ENCODE data around the gene LCT. TPM values are rescaled to one million over a fixed set of nuclear protein-coding genes. Genes with fewer than 3 reads are reported as not detected.
"Not testable (repeated sequence)": the region's sequence is repeated elsewhere in the genome, so short reads cannot be mapped to it uniquely, and the experiment has no call there.

Gene LCT
- total and polyA plus RNA-seq, 2 donors from 2014 or later = 0.19 TPM; not detected in 1

GRCh38 chr2:135817466-135817865, 19.5 kb downstream of the LCT start:
- TF ChIP-seq CTCF (IDR thresholded peaks at IDR 0.05; ENCODE audit: borderline replicate concordance, extremely low read depth, insufficient read depth) = no peak
- no peak for FAIRE-seq

DNA sequence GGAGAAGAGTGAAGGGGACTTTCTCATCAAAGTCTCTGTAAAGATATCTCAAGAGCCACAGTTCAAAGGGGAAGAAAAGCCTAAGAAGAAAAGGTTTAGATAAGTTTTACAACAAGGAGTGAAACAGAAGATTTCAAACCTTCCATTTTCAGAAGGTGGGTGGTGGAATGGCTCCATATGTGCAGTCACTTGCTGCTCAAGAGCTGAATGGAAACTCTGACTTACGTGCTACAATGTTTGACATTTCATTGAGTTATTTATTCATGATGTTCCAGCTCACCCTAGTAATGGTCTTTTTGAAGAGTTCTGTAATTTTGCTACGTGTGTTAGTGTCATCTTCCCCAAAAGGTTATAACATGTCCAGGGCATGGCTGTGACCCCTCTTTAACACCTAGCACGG, 21.7 kb downstream of the LCT start:
- H3K27me3 ChIP-seq (ENCODE audit: control insufficient read depth, insufficient read depth, low read length) = no peaks in the 10 kb centered on the region
- H3K9ac ChIP-seq (ENCODE audit: low read length in 3 of 3) = no peak overlapping the region
- H3K4me1 ChIP-seq (ENCODE audit: control insufficient read depth in 2 of 3, insufficient read depth in 2 of 3, low read depth in 1 of 3, low read length in 3 of 3) = no peaks in the 10 kb centered on the region
- no peak overlapping the region for H3K4me3 ChIP-seq (ENCODE audit: low read length in 3 of 3)
- no peaks in the 10 kb centered on the region for H3K36me3 ChIP-seq (ENCODE audit: control insufficient read depth in 2 of 3, insufficient read depth in 3 of 3, low read length in 3 of 3)
- DNase-seq (no peak), FAIRE-seq (no peak)
- no peak for TF ChIP-seq CTCF (IDR thresholded peaks at IDR 0.05; ENCODE audit: borderline replicate concordance, extremely low read depth, insufficient read depth)
- no peak overlapping the region for H3K27ac ChIP-seq (ENCODE audit: low read depth in 2 of 2, low read length in 2 of 2)
- intact Hi-C loops (cut with DNase I) = no loop called here
- H3K9me3 ChIP-seq (ENCODE audit: control insufficient read depth in 2 of 3, insufficient read depth in 1 of 3, low read length in 3 of 3) = no peaks in the 10 kb centered on the region

More at GRCh38 chr2:135817466-135817865, 19.5 kb downstream of the LCT start:
- Histone ChIP-seq H3K4me1 (ENCODE audit: control insufficient read depth in 2 of 3, insufficient read depth in 2 of 3, low read depth in 1 of 3, low read length in 3 of 3) (no peaks in the 10 kb centered on the region), H3K4me3 (ENCODE audit: low read length in 3 of 3) (no peak overlapping the region), H3K27ac (ENCODE audit: low read depth in 2 of 2, low read length in 2 of 2) (no peak overlapping the region), H3K27me3 (ENCODE audit: control insufficient read depth, insufficient read depth, low read length) (no peaks in the 10 kb centered on the region), H3K36me3 (ENCODE audit: control insufficient read depth in 2 of 3, insufficient read depth in 3 of 3, low read length in 3 of 3) (no peaks in the 10 kb centered on the region), H3K9me3 (ENCODE audit: control insufficient read depth in 2 of 3, insufficient read depth in 1 of 3, low read length in 3 of 3) (no peaks in the 10 kb centered on the region), H3K9ac (ENCODE audit: low read length in 3 of 3) (no peak overlapping the region)
- intact Hi-C loops (cut with DNase I) = no loop called here
- DNase-seq = no peak

- Histone ChIP-seq H3K9me3 (ENCODE audit: control insufficient read depth in 2 of 3, insufficient read depth in 1 of 3, low read length in 3 of 3) (no peaks in the 10 kb centered on the region), H3K36me3 (ENCODE audit: control insufficient read depth in 2 of 3, insufficient read depth in 3 of 3, low read length in 3 of 3) (no peaks in the 10 kb centered on the region), H3K27ac (ENCODE audit: low read depth in 2 of 2, low read length in 2 of 2) (no peak overlapping the region), H3K4me3 (ENCODE audit: low read length in 3 of 3) (no peak overlapping the region), H3K27me3 (ENCODE audit: control insufficient read depth, insufficient read depth, low read length) (no peaks in the 10 kb centered on the region), H3K4me1 (ENCODE audit: control insufficient read depth in 2 of 3, insufficient read depth in 2 of 3, low read depth in 1 of 3, low read length in 3 of 3) (no peaks in the 10 kb centered on the region), H3K9ac (ENCODE audit: low read length in 3 of 3) (no peak overlapping the region)
- intact Hi-C loops (cut with DNase I) = no loop called here
- no peak for DNase-seq
- no peak for TF ChIP-seq CTCF (IDR thresholded peaks at IDR 0.05; ENCODE audit: borderline replicate concordance, extremely low read depth, insufficient read depth)
- no peak for FAIRE-seq
These were observed 24.0 kb downstream of the LCT start for GRCh38 chr2:135812907-135813511.

DNA sequence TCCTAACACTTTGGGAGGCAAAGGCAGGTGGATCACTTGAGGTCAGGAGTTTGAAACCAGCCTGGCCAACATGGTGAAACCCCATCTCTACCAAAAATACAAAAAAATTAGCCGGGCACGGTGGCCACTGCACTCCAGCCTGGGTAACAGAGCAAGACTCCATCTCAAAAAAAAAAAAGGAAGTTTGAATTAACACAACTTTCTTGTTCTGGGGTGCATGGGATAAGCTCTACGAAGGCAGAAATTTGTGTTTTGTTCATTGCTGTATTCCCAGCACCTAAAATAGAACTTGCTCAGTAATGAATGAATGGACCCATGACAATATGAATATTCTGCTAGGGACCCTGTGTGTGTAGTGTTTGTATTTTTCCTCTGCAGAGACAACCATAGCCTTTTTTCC, 29.1 kb downstream of the LCT start:
- H3K27ac ChIP-seq (ENCODE audit: low read depth in 2 of 2, low read length in 2 of 2); DNase-seq; H3K4me1 ChIP-seq (ENCODE audit: control insufficient read depth in 2 of 3, insufficient read depth in 2 of 3, low read depth in 1 of 3, low read length in 3 of 3); intact Hi-C loops (cut with DNase I); H3K4me3 ChIP-seq (ENCODE audit: low read length in 3 of 3); H3K36me3 ChIP-seq (ENCODE audit: control insufficient read depth in 2 of 3, insufficient read depth in 3 of 3, low read length in 3 of 3); H3K9ac ChIP-seq (ENCODE audit: low read length in 3 of 3); H3K27me3 ChIP-seq (ENCODE audit: control insufficient read depth, insufficient read depth, low read length); FAIRE-seq; H3K9me3 ChIP-seq (ENCODE audit: control insufficient read depth in 2 of 3, insufficient read depth in 1 of 3, low read length in 3 of 3): not testable (repeated sequence)

Measured in kidney (tissue), 14 donors.